HL-60 (cell line): ENCODE measurements around the gene RFX8.

ENCODE experiments used
- DNase-seq, 2 experiments: peaks; one replicate each; pipeline ENCODE4 v3.0.0-alpha.2; 2010 to 2020; ENCODE audit warnings: low read depth in 1 of 2, low spot score in 1 of 2
- H3K27ac ChIP-seq: fragments of 250-450 bp; sonication (Bioruptor Pico); replicated peaks from 2 replicates; pipeline ENCODE4 v1.5.1; 2020; ENCODE audit warnings: mild to moderate bottlenecking, moderate library complexity
- H3K27me3 ChIP-seq: fragments of 250-450 bp; sonication (Bioruptor Pico); 2 replicates; pipeline ENCODE4 v1.5.1; 2021; ENCODE audit warnings: mild to moderate bottlenecking, moderate library complexity; ENCODE audit not compliant: insufficient read depth, poor library complexity, severe bottlenecking
- H3K4me3 ChIP-seq: replicated peaks from 2 replicates; pipeline ENCODE4 v1.5.1; 2011; ENCODE audit warnings: mild to moderate bottlenecking, control low read depth, low read length; ENCODE audit not compliant: insufficient read depth
- CTCF ChIP-seq: IDR thresholded peaks from one replicate; pipeline ENCODE4 v1.5.1; 2011; ENCODE audit warnings: low read length, control low read depth, inconsistent platforms; ENCODE audit not compliant: insufficient read depth
- GABPA ChIP-seq: IDR thresholded peaks from 2 replicates; pipeline ENCODE4 v1.6.1; 2012; ENCODE audit warnings: low read depth
- POLR2AphosphoS5 ChIP-seq: IDR thresholded peaks from 2 replicates; pipeline ENCODE4 v1.6.1; 2012; ENCODE audit warnings: low read depth
- REST ChIP-seq: IDR thresholded peaks from 2 replicates; pipeline ENCODE4 v1.6.1; 2012; ENCODE audit warnings: low read depth; ENCODE audit not compliant: insufficient replicate concordance
- SPI1 ChIP-seq: IDR thresholded peaks from 2 replicates; pipeline ENCODE4 v1.6.1; 2012; ENCODE audit warnings: low read depth, mild to moderate bottlenecking, borderline replicate concordance

RFX8 gene

GRCh38 chr2:101410746-101411145 is 64.2 kb downstream of the RFX8 start:
- Histone ChIP-seq H3K4me3 (no peak overlapping the region), H3K27ac (no peak overlapping the region), H3K27me3 (no peaks in the 10 kb centered on the region)
- no peak for DNase-seq
- TF ChIP-seq GABPA (no peak), SPI1 (no peak), CTCF (no peak), POLR2AphosphoS5 (no peak), REST (no peak)

DNA sequence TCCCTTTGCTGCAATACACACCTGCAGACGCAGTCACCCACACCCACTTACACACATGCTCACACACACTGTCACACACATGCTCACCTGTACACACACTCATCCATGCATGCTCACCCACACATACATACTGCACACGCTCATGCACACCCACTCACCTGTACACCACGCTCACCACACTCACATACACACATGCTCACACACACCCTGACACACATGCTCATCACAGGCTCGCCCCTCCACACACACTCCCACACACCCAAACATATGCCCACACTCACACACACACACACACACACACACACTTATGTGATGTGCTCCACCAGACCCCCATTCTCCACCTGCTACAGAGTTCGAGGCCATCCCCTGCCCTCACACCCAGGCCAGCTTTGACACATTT is 64.8 kb downstream of the RFX8 start:
- no peak overlapping the region for H3K4me3 ChIP-seq
- H3K27ac ChIP-seq: no peak overlapping the region
- no peak for TF ChIP-seq REST
- TF ChIP-seq GABPA: no peak
- TF ChIP-seq POLR2AphosphoS5: no peak
- no peak for TF ChIP-seq SPI1
- TF ChIP-seq CTCF: no peak
- DNase-seq: no peak
- no peaks in the 10 kb centered on the region for H3K27me3 ChIP-seq

DNA sequence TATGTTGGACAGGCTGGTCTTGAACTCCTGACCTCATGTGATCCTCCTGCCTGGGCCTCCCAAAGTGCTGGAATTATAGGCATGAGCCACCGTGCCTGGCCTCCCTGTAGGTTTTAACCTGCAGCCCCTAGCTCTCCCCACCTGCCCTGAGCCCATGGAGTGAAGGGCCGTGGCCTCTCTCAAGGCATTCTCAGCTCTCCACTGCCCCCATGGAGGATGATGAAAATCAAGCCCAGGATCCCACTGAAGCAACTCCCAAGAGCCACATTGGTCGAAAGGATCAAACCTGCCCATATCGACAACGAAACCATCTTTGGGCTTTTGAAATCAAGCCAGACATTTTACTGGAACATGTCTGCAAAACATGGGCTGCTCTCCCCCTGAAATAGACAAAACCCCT is 65.2 kb downstream of the RFX8 start:
- Histone ChIP-seq H3K27ac (no peak overlapping the region), H3K4me3 (no peak overlapping the region), H3K27me3 (no peaks in the 10 kb centered on the region)
- no peak for DNase-seq
- TF ChIP-seq POLR2AphosphoS5 (no peak), GABPA (no peak), REST (no peak), CTCF (no peak), SPI1 (no peak)
